Measurements from ENCODE around the gene TCF25.

TCF25 gene

DNA sequence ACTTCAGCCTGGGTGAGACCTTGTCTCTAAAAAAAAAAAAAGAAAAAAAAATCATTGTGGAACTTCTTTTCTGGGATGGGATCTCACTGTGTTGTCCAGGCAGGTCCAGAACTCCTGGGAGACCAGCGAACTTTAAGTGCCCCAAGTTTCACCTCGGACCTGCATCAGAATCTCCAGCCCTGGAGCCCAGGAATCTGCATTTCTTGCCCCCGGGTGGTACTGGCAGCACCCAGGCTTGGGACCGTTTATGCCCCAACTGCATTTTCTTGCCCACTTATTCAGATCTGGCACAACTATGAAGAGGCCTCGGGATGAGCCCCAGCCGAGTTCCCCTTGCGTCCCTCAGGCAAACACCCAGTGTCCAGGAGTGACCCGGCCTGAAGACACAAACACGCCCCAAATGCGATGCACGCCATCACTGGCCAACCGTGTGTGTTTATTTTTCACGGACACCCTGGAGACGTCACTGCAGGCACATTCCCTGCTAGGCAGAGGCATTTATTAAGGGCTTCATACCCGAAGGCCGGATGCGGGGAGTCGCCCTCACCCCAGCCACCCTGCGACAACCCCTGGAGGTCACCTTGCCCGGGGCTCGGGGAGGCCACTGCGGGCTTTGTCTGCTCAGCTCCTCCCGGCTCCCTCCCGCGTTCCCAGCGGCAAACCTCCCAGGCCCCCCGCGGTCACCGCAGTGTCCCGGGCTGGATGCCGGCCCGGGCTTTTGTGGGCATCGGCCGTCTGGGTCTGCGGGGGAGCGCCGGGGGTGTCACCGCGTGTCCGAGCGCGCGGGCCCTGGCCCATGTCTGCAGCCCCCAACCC lies 45.8 kb upstream of the TCF25 start:
- no peak overlapping the region for H2AFZ ChIP-seq (ENCODE audit: low read length)
- no peaks in the 10 kb centered on the region for H3K4me1 ChIP-seq (ENCODE audit: insufficient read depth, low read length, poor library complexity, severe bottlenecking)
- H3K4me3 ChIP-seq (ENCODE audit: low read length, poor library complexity, severe bottlenecking), result no peak overlapping the region
- H3K9me3 ChIP-seq (ENCODE audit: insufficient read depth, low read depth, low read length), result no peaks in the 10 kb centered on the region
- H3F3A ChIP-seq (ENCODE audit: low read depth), result no peaks in the 10 kb centered on the region
- TF ChIP-seq EZH2phosphoT487 (IDR thresholded peaks at IDR 0.05; ENCODE audit: borderline replicate concordance), result no peak
- TF ChIP-seq, protein P1, sequence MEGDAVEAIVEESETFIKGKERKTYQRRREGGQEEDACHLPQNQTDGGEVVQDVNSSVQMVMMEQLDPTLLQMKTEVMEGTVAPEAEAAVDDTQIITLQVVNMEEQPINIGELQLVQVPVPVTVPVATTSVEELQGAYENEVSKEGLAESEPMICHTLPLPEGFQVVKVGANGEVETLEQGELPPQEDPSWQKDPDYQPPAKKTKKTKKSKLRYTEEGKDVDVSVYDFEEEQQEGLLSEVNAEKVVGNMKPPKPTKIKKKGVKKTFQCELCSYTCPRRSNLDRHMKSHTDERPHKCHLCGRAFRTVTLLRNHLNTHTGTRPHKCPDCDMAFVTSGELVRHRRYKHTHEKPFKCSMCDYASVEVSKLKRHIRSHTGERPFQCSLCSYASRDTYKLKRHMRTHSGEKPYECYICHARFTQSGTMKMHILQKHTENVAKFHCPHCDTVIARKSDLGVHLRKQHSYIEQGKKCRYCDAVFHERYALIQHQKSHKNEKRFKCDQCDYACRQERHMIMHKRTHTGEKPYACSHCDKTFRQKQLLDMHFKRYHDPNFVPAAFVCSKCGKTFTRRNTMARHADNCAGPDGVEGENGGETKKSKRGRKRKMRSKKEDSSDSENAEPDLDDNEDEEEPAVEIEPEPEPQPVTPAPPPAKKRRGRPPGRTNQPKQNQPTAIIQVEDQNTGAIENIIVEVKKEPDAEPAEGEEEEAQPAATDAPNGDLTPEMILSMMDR (conservative IDR thresholded peaks at IDR 0.05; ENCODE audit: low read length), result no peak
- no peaks in the 10 kb centered on the region for H3K79me2 ChIP-seq (ENCODE audit: insufficient read depth, low read length)
- H3K9ac ChIP-seq (ENCODE audit: low read depth, low read length, poor library complexity, severe bottlenecking), result no peak overlapping the region
- H3K27me3 ChIP-seq (ENCODE audit: insufficient read depth, low read length, poor library complexity, severe bottlenecking), result no peaks in the 10 kb centered on the region
- no peak overlapping the region for H3K4me2 ChIP-seq (ENCODE audit: low read depth, low read length, poor library complexity, severe bottlenecking)
- no peaks in the 10 kb centered on the region for H3K36me3 ChIP-seq (ENCODE audit: insufficient read depth, low read length)
- H4K20me1 ChIP-seq (ENCODE audit: insufficient read depth, low read length, poor library complexity, severe bottlenecking), result no peaks in the 10 kb centered on the region
- no peaks in the 10 kb centered on the region for H3K9me2 ChIP-seq (replicated peaks; ENCODE audit: low read depth, low read length)

DNA sequence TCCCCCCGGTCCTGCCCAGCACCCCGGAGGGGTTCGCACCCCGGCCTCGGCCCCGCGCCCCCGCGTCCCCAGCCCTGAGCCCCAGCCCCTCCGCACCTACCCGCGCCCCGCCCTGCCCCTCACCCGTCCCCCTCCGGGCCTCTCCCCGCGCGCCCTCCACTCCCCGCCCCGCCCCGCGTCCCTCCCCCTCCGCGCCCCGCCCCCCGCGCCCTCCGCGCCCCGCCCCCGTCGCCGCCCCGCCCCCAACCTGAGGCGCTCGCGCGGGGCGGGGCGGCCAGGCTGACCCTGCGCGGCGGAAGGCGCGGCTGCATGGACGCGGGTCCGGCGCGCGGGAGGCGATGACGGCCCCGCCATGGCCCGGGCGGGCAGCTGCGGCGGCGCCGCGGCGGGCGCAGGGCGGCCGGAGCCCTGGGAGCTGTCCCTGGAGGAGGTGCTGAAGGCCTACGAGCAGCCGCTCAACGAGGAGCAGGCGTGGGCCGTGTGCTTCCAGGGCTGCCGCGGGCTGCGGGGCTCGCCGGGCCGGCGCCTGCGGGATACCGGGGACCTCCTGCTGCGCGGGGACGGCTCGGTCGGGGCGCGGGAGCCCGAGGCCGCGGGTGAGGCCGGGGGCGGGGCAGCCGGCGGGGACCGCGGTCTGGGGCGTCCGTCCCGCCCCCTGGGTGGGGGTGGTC lies 45.1 kb upstream of the TCF25 start, which contains the start of gene SPIRE2:
Gene SPIRE2, plus strand, starts transcription at position 277 of the 671 bp plus-strand sequence. Its CDS starts 76 bp downstream, at position 353.
- Histone ChIP-seq H3K36me3 (ENCODE audit: insufficient read depth, low read length) (no peaks in the 10 kb centered on the region), H3K9me3 (ENCODE audit: insufficient read depth, low read depth, low read length) (no peaks in the 10 kb centered on the region), H3F3A (ENCODE audit: low read depth) (no peaks in the 10 kb centered on the region), H3K9ac (ENCODE audit: low read depth, low read length, poor library complexity, severe bottlenecking) (no peak within 1 kb of the TSS), H3K27me3 (ENCODE audit: insufficient read depth, low read length, poor library complexity, severe bottlenecking) (no peaks in the 10 kb centered on the region), H2AFZ (ENCODE audit: low read length) (no peak within 1 kb of the TSS), H3K4me3 (ENCODE audit: low read length, poor library complexity, severe bottlenecking) (no peak within 1 kb of the TSS), H3K4me2 (ENCODE audit: low read depth, low read length, poor library complexity, severe bottlenecking) (no peak within 1 kb of the TSS), H3K9me2 (replicated peaks; ENCODE audit: low read depth, low read length) (no peaks in the 10 kb centered on the region), H3K4me1 (ENCODE audit: insufficient read depth, low read length, poor library complexity, severe bottlenecking) (no peaks in the 10 kb centered on the region), H3K79me2 (ENCODE audit: insufficient read depth, low read length) (no peaks in the 10 kb centered on the region), H4K20me1 (ENCODE audit: insufficient read depth, low read length, poor library complexity, severe bottlenecking) (no peaks in the 10 kb centered on the region)
- TF ChIP-seq, protein P1 (conservative IDR thresholded peaks at IDR 0.05; ENCODE audit: low read length), result no peak
- TF ChIP-seq EZH2phosphoT487 (IDR thresholded peaks at IDR 0.05; ENCODE audit: borderline replicate concordance), result no peak

DNA sequence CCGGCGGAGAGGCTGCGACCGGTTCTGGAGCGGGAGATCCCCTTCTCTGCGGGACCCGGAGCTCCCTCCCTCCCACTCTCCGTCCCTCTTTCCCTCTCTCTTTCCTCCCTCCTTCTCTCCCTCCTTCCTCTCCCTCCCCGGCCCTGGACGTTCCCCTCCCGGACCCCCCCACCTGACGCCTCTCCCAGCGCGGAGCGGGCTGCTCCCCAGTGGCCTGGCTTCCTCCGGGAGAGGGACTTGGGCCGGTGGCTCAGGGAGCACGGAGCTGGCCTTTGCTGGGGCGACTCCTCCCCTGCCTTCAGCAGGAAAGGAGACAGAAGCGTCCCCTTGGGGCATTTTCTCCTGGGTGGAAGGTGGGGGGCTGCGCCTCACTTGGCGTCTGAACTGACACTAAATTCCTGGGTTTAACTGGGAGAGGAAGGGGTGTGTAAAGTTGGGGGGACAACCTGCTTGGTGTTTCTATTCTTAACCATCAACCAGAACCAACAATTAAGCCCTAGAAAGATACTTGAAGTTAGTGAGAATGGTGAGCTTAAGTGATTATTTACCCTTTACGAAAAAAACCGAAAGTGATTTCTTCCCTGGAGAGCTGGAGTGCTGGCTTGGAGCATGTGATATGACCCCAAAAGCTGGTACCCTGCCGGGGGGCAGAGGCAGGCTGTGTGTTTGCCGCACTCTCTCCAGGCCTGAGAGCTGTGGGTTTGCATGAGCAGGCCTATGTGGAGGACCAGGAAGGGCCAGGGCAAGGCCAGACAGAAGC lies 44.3 kb upstream of the TCF25 start:
- no peak for TF ChIP-seq EZH2phosphoT487 (IDR thresholded peaks at IDR 0.05; ENCODE audit: borderline replicate concordance)
- TF ChIP-seq, protein P1 (conservative IDR thresholded peaks at IDR 0.05; ENCODE audit: low read length), result no peak
- no peaks in the 10 kb centered on the region for H3K27me3 ChIP-seq (ENCODE audit: insufficient read depth, low read length, poor library complexity, severe bottlenecking)
- no peaks in the 10 kb centered on the region for H3K9me3 ChIP-seq (ENCODE audit: insufficient read depth, low read depth, low read length)
- H3K4me1 ChIP-seq (ENCODE audit: insufficient read depth, low read length, poor library complexity, severe bottlenecking), result no peaks in the 10 kb centered on the region
- H3K36me3 ChIP-seq (ENCODE audit: insufficient read depth, low read length), result no peaks in the 10 kb centered on the region
- H3K9me2 ChIP-seq (replicated peaks; ENCODE audit: low read depth, low read length), result no peaks in the 10 kb centered on the region
- H3K9ac ChIP-seq (ENCODE audit: low read depth, low read length, poor library complexity, severe bottlenecking), result no peak overlapping the region
- H3K4me3 ChIP-seq (ENCODE audit: low read length, poor library complexity, severe bottlenecking), result no peak overlapping the region
- no peaks in the 10 kb centered on the region for H3F3A ChIP-seq (ENCODE audit: low read depth)
- H2AFZ ChIP-seq (ENCODE audit: low read length), result no peak overlapping the region
- no peaks in the 10 kb centered on the region for H3K79me2 ChIP-seq (ENCODE audit: insufficient read depth, low read length)
- H3K4me2 ChIP-seq (ENCODE audit: low read depth, low read length, poor library complexity, severe bottlenecking), result no peak overlapping the region
- H4K20me1 ChIP-seq (ENCODE audit: insufficient read depth, low read length, poor library complexity, severe bottlenecking), result no peaks in the 10 kb centered on the region
